ENCODE results near the gene FBRSL1. TPM values are rescaled to one million over a fixed set of nuclear protein-coding genes. Genes with fewer than 3 reads are reported as not detected.

Gene FBRSL1
- 9.0 and 13.9 TPM in 2 replicates for total RNA-seq

GRCh38 chr12:132489602-132490266, at the start of gene FBRSL1:
FBRSL1 (plus strand) TSS chr12:132490151.

Other genes starting within 250 kb of the FBRSL1 start
- not detected in 2 replicates for gene GALNT9, start 160.6 kb upstream of the FBRSL1 start, total RNA-seq
- not detected in 2 replicates for gene LRCOL1, start 120.4 kb downstream of the FBRSL1 start, total RNA-seq
- not detected in 2 replicates for gene P2RX2, start 128.6 kb downstream of the FBRSL1 start, total RNA-seq
- 15.7 and 37.7 TPM in 2 replicates for gene POLE, start 197.2 kb downstream of the FBRSL1 start, total RNA-seq
- gene PXMP2, start 197.4 kb downstream of the FBRSL1 start, total RNA-seq: 13.0 and 29.3 TPM in 2 replicates
- gene PGAM5, start 220.7 kb downstream of the FBRSL1 start, total RNA-seq: 16.9 and 35.5 TPM in 2 replicates